PC-3 (cell line): ENCODE results near the gene SAP30BP.

Source experiments
- EZH2 ChIP-seq: fragments of 300-600 bp; sonication (generic); IDR thresholded peaks from one replicate; pipeline ENCODE4 v1.6.1; 2017; ENCODE audit warnings: antibody characterized with exemption, mild to moderate bottlenecking, low read length; ENCODE audit not compliant: unreplicated experiment
- EZH2phosphoT487 ChIP-seq: fragments of 300-600 bp; sonication (generic); IDR thresholded peaks from 2 replicates; pipeline ENCODE4 v1.6.1; 2018; ENCODE audit warnings: mild to moderate bottlenecking, antibody characterized with exemption, low read length, borderline replicate concordance
- TF ChIP-seq, protein P1 (sequence below): fragments of 300-600 bp; sonication (generic); conservative IDR thresholded peaks from 2 replicates; pipeline ENCODE4 v1.5.1; 2017; ENCODE audit warnings: antibody characterized with exemption, low read depth, mild to moderate bottlenecking, low read length

DNA sequence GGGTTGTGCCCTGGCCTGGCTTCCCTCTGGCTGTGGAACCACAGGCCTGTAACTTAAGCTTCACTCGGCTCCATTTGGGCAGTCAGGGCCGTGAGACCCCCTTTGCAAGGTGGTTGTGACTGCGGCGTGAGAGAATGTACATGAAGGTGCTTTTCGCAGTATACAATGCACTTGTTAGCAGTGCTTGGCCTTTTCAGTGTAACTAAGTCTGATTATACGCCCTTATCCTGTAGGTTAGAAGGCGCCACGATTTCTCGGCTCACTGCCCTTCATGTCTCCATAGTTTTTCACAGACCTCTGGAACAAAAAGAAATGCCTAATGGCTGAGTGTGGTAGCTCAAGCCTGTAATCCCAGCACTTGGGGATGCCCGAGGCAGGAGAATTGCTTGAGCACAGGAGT lies 13.3 kb downstream of the SAP30BP start:
- TF ChIP-seq EZH2 (no peak), EZH2phosphoT487 (no peak)
- TF ChIP-seq, protein P1, sequence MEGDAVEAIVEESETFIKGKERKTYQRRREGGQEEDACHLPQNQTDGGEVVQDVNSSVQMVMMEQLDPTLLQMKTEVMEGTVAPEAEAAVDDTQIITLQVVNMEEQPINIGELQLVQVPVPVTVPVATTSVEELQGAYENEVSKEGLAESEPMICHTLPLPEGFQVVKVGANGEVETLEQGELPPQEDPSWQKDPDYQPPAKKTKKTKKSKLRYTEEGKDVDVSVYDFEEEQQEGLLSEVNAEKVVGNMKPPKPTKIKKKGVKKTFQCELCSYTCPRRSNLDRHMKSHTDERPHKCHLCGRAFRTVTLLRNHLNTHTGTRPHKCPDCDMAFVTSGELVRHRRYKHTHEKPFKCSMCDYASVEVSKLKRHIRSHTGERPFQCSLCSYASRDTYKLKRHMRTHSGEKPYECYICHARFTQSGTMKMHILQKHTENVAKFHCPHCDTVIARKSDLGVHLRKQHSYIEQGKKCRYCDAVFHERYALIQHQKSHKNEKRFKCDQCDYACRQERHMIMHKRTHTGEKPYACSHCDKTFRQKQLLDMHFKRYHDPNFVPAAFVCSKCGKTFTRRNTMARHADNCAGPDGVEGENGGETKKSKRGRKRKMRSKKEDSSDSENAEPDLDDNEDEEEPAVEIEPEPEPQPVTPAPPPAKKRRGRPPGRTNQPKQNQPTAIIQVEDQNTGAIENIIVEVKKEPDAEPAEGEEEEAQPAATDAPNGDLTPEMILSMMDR, result no peak
